Fibroblast of lung (primary cell): ENCODE data around the gene TMEM11.

Source experiments
- CTCF ChIP-seq, 2 donors: IDR thresholded peaks in 1 of 2; conservative IDR thresholded peaks in 1 of 2; 1 replicate in 1 of 2; 2 replicates in 1 of 2; pipeline ENCODE4 v1.5.1; 2011 to 2012; ENCODE audit warnings: low read length in 2 of 2, control low read depth in 1 of 2, inconsistent platforms in 1 of 2, low read depth in 1 of 2, mild to moderate bottlenecking in 1 of 2
- EZH2 ChIP-seq: IDR thresholded peaks from 2 replicates; pipeline ENCODE4 v1.5.1; 2012; ENCODE audit warnings: low read length, control low read depth, mild to moderate bottlenecking; ENCODE audit errors: missing control alignments

DNA sequence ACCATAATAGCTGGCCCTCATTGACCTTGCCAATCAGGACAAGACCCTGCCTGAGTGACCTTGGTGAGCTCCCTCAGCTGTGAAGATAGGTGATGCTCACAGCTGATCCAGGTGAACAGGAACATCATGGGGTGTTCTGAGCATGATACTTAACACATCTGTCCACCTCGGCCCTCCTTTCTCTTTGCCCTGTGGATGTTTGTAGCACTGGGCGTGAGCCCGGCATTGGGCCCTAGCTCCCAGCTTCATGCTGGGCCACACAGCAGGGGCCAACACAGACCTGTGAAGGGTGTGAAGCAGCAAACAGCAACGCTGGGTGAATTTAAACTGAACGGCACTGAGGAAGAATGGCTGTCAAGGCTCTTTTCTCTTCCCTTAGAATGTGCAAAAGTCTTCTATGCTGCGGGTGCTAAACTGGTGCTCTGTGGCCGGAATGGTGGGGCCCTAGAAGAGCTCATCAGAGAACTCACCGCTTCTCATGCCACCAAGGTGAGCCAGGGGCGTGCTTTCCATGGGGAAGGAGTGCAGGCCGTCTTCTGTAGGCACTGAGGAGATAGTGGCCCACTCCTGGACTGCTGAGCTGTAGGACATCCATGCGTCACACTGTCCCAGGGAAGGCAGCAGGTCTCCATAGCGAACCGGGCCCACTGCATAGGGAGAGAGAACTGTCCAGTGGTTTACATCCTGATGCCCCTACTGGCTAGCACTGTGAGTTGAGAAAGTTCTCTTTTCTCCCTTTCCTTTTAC lies 35.9 kb downstream of the TMEM11 start:
- TF ChIP-seq CTCF (conservative IDR thresholded peaks at IDR 0.05 in 1 of 2, IDR thresholded peaks at IDR 0.05 in 1 of 2; ENCODE audit: low read depth in 1 of 2, low read length in 2 of 2) (no peak), EZH2 (no peak)
